PC-9 (cell line): ENCODE measurements around the gene WDCP.

ENCODE experiments used
- EZH2 ChIP-seq: fragments of 200-600 bp; sonication (generic); IDR thresholded peaks from 2 replicates; pipeline ENCODE4 v1.8.0; 2017; ENCODE audit warnings: antibody characterized with exemption, low read depth
- TF ChIP-seq, protein P1 (sequence below): fragments of 200-600 bp; sonication (generic); conservative IDR thresholded peaks from 2 replicates; pipeline ENCODE4 v1.6.1; 2017; ENCODE audit warnings: mixed run types, antibody characterized with exemption, mild to moderate bottlenecking, moderate library complexity

DNA sequence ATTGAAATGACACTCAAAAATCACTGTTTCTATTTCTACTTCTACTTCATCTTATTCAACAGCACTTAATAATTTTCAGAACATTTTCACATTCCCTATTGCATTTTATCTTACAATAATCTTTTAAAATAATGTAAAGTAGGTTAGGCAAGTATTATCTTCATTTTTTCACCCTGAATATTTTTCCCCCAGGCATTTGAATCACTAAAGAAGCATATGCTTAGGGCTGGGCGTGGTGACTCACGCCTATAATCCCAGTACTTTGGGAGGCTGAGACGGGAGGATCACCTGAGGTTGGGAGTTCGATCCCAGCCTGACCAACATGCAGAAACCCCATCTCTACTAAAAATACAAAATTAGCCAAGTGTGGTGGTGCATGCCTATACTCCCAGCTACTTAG lies 6.7 kb downstream of the WDCP start:
- TF ChIP-seq, protein P1, sequence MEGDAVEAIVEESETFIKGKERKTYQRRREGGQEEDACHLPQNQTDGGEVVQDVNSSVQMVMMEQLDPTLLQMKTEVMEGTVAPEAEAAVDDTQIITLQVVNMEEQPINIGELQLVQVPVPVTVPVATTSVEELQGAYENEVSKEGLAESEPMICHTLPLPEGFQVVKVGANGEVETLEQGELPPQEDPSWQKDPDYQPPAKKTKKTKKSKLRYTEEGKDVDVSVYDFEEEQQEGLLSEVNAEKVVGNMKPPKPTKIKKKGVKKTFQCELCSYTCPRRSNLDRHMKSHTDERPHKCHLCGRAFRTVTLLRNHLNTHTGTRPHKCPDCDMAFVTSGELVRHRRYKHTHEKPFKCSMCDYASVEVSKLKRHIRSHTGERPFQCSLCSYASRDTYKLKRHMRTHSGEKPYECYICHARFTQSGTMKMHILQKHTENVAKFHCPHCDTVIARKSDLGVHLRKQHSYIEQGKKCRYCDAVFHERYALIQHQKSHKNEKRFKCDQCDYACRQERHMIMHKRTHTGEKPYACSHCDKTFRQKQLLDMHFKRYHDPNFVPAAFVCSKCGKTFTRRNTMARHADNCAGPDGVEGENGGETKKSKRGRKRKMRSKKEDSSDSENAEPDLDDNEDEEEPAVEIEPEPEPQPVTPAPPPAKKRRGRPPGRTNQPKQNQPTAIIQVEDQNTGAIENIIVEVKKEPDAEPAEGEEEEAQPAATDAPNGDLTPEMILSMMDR: no peak
- TF ChIP-seq EZH2: no peak
